ENCODE results near the gene PHF10.

PHF10 gene

DNA sequence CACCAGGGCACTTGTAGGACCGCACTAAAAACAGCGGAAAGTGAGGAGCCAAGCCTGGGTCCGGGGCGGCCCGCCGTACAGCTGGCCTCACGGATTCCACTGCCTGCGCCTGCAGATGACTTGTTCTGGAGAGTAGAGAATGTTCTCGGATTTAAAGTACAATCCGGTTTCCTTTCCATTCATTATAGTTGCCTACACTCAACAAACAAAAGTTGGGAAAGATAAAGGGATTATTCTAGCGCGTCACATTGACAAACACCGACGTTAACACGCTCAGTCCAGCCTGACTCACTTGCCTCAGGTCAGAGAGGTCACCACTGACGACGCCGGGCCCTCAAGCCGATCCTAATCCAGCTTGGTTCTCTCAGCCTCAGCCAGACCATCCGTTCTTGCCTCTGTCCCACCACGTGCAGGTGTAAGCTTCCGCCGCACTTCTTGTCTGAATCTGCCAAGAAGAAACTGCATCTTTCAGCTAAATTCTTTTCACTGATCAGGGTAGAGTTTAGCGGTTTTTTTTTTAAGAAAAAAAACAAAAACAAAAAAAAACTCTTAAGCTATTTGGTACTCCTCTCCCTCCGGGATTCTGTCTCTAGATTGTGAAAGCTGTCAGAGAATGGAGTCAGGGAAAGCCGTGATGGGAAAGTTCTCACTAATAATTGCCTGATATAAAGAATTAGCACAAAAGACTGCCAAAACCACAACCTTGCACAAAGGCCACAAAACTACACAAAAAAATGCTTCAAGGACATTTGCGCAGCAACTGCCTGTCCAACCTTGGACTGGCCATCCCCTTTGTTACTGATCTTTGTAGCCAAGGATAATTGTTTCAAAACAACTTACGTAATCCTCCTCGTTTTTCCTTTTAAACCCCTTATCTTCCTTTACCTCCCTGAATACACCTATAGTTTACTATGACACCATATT, 1.1 kb upstream of the PHF10 start:
- H3K27me3 Mint-ChIP-seq (ENCODE audit: low read depth) = no peaks in the 10 kb centered on the region
- H3K4me1 Mint-ChIP-seq = peaks cover 39% of the 10 kb centered on the region
- peaks cover under 1% of the 10 kb centered on the region for H3K36me3 Mint-ChIP-seq (ENCODE audit: low read depth)
- peak overlapping the region; percentile 87 to 96 (median 92) for H3K4me3 Mint-ChIP-seq
- no peaks in the 10 kb centered on the region for H3K9me3 Mint-ChIP-seq
- TF ChIP-seq, protein P1, sequence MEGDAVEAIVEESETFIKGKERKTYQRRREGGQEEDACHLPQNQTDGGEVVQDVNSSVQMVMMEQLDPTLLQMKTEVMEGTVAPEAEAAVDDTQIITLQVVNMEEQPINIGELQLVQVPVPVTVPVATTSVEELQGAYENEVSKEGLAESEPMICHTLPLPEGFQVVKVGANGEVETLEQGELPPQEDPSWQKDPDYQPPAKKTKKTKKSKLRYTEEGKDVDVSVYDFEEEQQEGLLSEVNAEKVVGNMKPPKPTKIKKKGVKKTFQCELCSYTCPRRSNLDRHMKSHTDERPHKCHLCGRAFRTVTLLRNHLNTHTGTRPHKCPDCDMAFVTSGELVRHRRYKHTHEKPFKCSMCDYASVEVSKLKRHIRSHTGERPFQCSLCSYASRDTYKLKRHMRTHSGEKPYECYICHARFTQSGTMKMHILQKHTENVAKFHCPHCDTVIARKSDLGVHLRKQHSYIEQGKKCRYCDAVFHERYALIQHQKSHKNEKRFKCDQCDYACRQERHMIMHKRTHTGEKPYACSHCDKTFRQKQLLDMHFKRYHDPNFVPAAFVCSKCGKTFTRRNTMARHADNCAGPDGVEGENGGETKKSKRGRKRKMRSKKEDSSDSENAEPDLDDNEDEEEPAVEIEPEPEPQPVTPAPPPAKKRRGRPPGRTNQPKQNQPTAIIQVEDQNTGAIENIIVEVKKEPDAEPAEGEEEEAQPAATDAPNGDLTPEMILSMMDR (IDR thresholded peaks at IDR 0.05; ENCODE audit: unreplicated experiment in 3 of 3) = no peak
- H3K27ac Mint-ChIP-seq = peak overlapping the region; percentile 97 to 98 (median 98)

DNA sequence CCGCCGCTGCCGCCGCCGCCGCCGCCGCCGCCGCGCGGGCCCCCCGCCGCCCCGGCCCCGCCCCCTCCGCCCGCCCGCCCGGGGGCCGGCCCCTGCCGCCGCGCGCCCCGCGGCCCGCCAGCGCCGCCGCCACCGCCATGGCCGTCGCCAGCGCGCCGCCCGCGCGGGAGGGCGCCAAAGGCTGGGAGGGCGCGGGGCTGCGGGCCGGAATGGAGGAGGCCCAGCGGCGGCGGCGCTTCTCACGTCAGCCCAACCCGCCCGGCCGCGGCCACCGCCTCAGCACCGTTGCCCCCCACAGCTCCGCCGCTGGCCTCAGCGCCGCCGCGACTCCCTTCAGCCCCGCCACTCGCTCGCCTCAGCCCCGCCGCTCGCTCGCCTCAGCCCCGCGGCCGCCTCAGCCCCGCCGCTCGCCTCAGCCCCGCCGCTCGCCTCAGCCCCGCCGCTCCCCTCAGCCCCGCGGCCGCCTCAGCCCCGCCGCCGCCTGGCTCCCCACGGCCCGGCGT, 258 bp downstream of the PHF10 start:
- TF ChIP-seq, protein P1 (IDR thresholded peaks at IDR 0.05; ENCODE audit: unreplicated experiment in 3 of 3) = no peak
- peaks cover 42% of the 10 kb centered on the region for H3K4me1 Mint-ChIP-seq
- peaks cover 8% of the 10 kb centered on the region for H3K36me3 Mint-ChIP-seq (ENCODE audit: low read depth)
- H3K27me3 Mint-ChIP-seq (ENCODE audit: low read depth) = no peaks in the 10 kb centered on the region
- no peaks in the 10 kb centered on the region for H3K9me3 Mint-ChIP-seq
- H3K27ac Mint-ChIP-seq = no peak overlapping the region
- peak overlapping the region; percentile 58 to 71 (median 63) for H3K4me3 Mint-ChIP-seq

DNA sequence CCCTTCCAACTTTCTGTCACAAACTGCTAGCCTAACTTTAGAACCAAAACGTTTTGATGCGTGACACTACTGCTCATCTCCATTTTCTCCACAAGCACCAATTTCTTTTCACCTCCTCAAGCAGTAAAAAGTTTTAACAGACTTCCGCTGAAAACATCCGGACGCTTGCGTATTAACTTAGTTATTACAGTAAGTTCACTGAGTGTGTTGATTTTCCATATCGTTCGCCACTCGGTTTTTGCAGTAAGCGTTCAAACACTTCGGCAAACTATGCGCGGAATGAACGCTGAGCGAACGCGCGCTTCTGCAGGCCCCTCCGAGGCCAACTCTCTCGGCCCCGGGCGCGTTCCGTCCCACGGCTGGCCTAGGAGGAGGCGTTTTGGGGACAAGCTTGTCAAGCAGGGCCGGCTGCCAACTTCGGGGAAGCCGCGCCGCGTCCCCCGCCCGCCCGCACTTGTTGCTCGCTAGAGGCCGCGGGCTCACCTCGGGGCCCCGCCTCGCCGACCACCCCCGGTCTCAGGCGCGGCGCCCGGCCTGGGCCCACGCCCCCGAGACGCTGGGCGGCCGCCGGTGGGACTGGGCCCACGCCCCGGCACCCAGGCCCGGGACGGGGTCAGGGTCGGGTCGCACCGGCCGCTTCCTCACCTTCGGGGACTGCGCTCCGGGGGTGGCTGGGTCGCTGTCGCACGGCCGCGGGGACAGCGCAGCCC, 945 bp downstream of the PHF10 start:
- H3K9me3 Mint-ChIP-seq = no peaks in the 10 kb centered on the region
- peak overlapping the region; percentile 90 to 97 (median 96) for H3K4me3 Mint-ChIP-seq
- H3K4me1 Mint-ChIP-seq = peaks cover 42% of the 10 kb centered on the region
- TF ChIP-seq, protein P1 (IDR thresholded peaks at IDR 0.05; ENCODE audit: unreplicated experiment in 3 of 3) = no peak
- no peaks in the 10 kb centered on the region for H3K27me3 Mint-ChIP-seq (ENCODE audit: low read depth)
- peak overlapping the region; percentile 84 to 96 (median 90) for H3K27ac Mint-ChIP-seq
- H3K36me3 Mint-ChIP-seq (ENCODE audit: low read depth) = peaks cover 8% of the 10 kb centered on the region

DNA sequence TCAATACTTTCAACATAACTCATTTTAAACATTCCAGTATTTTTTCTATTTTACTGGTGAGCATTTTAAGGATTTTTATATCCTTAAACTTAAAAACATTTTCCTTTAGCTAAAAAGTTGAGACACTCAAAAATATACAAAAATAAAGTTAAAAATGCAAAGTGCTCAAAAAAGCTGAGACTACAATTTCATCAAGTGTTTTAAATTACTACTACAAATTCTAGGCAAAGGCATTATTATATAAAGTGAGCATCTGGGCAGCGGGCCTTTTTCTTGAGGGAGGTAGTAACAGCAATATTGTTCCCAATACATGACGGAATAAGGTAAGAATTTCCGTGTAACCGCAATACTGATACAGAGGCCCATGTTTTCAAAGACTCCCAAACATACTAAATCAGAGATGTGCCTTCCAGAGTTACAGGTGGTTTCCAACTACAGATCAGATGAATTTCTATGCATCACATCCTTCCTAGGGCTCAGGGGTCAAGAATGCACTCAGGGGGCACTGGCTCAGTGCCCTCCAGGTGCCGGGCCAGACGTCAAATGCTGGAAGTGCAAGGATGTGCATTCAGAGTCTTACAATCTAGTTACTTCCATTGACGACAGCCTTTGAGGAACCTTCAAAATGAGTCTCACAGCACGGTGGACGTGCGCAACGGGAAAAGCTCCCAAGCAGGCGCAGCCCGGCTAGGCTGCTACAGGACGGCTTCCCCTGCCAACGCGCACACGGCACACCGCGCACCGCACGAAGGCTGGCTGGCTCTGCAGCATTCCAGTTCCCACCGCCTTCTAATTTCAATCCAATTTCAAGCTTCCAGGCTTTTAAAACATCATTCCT, 1.7 kb downstream of the PHF10 start:
- Mint-ChIP-seq H3K27ac (peak overlapping the region; percentile 84 to 96 (median 90)), H3K9me3 (no peaks in the 10 kb centered on the region), H3K4me1 (peaks cover 42% of the 10 kb centered on the region), H3K27me3 (ENCODE audit: low read depth) (no peaks in the 10 kb centered on the region), H3K36me3 (ENCODE audit: low read depth) (peaks cover 8% of the 10 kb centered on the region), H3K4me3 (peak overlapping the region; percentile 90 to 97 (median 96))
- TF ChIP-seq, protein P1 (IDR thresholded peaks at IDR 0.05; ENCODE audit: unreplicated experiment in 3 of 3) = no peak

DNA sequence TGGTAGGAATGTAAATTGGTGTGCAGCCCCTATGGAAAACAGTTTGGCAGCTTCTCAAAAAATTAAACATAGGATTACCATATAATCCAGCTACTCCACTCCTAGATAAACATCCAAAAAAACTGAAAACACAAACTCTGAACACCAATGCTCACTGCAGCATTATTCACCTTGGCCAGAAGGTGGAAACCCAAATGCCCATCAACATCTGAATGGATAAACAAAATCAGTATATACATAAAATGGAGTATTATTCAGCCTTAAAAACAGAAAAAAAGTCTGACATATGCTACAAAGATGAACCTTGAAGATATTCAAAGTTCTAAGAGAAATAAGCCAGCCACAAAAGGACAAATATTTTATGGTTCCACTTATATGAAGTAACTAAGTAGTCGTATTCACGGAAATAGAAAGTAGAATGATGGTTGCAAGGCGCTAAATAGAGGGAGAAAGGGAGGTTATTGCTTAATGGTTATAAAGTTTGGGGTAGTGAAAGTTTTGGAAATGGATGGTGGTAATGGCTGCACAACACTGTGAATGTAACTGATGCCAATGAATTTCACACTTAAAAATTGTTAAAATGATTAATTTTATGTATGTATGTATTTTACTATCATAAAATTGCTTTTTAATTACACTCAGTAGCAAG, 4.0 kb downstream of the PHF10 start:
- Mint-ChIP-seq H3K27ac (no peak overlapping the region), H3K9me3 (no peaks in the 10 kb centered on the region), H3K4me1 (peaks cover 33% of the 10 kb centered on the region), H3K27me3 (ENCODE audit: low read depth) (no peaks in the 10 kb centered on the region), H3K36me3 (ENCODE audit: low read depth) (peaks cover 26% of the 10 kb centered on the region), H3K4me3 (peak overlapping the region; percentile 36 to 63 (median 36))
- TF ChIP-seq, protein P1 (IDR thresholded peaks at IDR 0.05; ENCODE audit: unreplicated experiment in 3 of 3) = no peak

Data from nephron (organoid).